GM12872 (cell line): ENCODE measurements around the gene KCND3.

Experiments used
- TF ChIP-seq, protein P1 (sequence below): IDR thresholded peaks from 3 replicates; pipeline ENCODE4 v1.5.1; 2011; ENCODE audit warnings: low read depth, mild to moderate bottlenecking, low read length, moderate library complexity; ENCODE audit not compliant: insufficient read depth

Gene KCND3

DNA sequence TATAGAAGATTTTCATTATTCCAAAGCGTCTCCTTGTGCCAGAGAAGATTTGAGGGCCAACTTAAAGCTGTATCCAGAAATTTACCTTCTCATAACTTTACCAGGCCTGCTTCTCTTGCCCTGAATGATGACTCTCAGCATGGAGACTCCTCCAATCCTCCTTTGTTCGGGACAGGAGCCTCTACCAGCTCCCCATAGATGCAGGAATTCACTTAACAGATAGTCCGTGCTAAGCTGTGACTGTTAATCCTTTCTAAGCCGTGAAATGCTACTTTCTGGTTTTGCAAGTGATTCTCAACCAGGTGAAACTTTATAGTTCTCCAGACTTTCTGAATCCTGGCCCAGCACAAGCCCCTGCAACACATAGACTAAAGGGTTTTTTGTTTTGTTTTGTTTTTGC lies 31.8 kb upstream of the KCND3 start:
- TF ChIP-seq, protein P1, sequence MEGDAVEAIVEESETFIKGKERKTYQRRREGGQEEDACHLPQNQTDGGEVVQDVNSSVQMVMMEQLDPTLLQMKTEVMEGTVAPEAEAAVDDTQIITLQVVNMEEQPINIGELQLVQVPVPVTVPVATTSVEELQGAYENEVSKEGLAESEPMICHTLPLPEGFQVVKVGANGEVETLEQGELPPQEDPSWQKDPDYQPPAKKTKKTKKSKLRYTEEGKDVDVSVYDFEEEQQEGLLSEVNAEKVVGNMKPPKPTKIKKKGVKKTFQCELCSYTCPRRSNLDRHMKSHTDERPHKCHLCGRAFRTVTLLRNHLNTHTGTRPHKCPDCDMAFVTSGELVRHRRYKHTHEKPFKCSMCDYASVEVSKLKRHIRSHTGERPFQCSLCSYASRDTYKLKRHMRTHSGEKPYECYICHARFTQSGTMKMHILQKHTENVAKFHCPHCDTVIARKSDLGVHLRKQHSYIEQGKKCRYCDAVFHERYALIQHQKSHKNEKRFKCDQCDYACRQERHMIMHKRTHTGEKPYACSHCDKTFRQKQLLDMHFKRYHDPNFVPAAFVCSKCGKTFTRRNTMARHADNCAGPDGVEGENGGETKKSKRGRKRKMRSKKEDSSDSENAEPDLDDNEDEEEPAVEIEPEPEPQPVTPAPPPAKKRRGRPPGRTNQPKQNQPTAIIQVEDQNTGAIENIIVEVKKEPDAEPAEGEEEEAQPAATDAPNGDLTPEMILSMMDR = no peak

DNA sequence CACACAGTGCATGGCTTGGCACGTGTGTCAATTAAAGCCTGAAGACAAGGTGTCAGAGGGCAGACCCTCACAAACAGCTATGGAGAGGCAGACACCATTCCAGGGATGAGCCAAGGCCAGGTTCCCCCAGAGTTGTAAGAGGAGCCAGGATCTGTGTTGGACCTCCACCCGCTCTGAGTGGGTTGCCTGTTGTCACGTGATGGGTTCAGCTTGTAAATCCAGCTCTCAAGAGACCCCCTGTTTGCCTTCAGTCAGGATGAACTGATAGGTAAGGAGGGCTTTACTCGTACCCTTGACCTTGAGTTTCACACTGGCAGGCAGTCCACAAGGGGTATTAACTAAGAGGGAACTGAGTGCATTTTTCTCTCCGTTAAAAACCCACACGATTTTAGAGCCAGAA lies 27.7 kb upstream of the KCND3 start:
- TF ChIP-seq, protein P1 = no peak

DNA sequence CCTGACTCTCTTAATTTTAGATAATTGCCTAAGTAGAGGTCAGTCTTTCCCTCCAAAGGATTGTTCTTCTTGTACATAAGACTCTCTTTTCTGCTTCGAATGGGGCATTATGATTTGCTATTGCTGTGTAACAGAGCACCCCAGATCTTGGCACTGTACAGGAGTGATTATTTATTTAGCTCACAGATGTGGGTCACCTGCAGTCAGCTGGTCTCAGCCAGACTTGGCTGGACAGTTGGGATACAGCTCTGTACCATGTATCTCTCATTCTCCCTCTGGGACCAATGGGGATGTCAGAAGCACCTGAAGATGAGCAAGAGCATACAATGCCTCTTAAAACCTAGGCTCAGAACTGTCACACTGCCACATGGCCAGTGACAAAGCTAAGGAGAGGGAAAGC lies 23.4 kb upstream of the KCND3 start:
- TF ChIP-seq, protein P1 = no peak

DNA sequence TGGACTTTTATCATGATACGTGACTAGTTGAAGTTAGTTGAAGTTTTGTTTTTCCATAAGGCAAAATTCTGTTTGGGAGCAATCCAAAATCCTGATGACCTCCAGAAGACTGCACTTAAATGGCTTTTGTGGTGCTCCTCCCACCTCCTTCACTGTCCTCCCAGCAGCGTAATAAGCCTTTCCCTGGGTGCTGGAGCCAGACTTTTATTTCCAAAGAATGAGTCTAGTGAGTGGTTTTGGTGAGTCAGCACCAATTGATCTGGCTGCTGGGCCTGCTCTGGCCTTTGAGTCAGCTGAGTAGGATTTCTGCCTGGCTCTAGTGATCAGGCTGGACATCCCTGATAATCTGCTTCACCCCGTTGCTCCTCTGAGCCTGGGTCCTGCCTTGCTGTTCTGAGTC lies 21.7 kb upstream of the KCND3 start:
- TF ChIP-seq, protein P1 = no peak

DNA sequence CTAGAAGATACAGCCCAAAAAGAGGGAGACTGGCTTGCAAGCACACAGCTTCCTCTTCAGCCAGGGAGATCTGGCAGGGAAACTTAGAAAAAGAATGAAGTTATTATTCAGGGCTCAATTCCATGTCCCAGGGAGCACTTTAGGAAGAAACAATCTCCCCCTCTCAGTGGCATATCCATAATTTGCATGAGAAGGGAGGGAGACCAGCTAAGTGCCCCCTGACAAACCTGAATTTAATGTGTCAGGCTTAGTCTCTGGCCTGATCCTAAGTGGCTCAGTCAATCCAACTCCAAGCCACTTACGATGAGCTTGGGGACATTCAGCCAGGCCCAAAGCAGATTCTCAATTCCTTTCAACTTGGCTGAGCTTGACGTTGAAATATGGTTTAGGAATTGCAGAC lies 17.7 kb upstream of the KCND3 start:
- TF ChIP-seq, protein P1 = no peak

DNA sequence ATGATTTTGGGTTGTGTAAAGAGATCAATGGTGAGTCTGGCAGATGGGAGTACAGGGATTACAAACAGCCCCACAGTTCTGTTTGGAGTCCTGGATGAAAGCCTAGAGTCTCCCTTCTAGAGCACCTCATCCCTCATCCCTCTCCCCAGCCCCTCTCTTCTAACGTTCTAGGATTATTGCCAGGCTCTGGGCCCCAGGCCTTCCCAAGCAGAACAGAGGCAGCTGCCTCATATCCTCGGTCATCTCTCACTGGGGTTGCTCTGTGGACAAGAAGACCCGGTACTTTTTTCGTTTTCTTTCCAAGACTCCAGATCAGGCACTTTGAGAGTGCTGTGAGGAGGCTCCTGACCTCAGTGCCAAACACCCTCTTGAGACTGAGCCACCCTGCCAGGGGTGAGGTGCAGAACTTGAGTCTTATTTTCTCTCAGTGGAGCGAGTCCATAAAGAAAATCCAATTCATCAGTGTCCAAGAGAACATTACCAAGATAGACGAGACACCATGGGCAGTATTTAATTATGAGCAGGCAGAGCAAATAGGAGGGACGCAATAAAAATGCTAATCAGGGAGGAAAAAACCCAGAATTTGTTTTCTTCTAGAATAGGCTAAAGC lies 17.1 kb upstream of the KCND3 start:
- TF ChIP-seq, protein P1 = no peak

DNA sequence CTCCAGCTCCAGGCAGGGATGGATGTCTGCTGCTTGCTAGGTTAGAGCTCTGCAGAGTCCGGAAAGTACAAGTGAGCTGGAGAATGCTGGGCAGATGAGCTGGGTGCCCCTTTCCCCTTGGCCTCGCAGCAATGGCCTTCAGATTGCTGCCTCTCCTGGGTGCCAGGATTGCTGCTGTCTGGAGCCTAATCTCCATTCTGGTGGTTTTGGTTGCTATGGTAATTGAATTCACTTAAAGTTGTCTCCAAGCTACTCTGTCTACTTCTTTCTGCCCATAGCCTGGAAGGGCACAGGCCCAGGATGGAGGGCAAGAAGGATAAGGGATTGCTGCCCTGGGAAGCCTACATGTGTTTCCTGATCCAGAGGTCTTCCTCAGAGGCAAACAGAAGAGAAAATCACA lies 14.6 kb upstream of the KCND3 start:
- TF ChIP-seq, protein P1 = no peak

DNA sequence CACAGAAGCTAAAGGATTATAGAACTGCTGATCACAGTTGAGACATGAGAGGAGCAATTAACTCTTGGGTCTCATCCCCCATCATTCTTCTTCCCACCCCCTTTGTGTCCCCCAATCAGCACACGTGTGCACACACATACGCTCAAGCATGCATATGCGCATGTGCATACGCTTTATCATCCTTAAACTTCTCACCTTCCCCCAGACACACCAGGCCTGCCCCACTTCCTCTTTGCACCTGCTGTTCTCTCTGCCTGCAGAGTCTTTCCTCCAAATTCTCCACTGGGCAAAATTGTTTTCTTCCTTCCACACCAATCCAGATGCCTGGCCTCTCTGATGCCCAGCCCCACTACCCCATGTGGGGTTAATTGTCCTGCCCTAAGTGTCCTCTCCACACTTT lies 13.0 kb upstream of the KCND3 start:
- TF ChIP-seq, protein P1 = no peak
